Endodermal cell (in vitro differentiated cells): ENCODE results near the gene EPG5. TPM values are rescaled to one million over a fixed set of nuclear protein-coding genes. Genes with fewer than 3 reads are reported as not detected.

Source experiments
- DNase-seq: peaks from one replicate; pipeline ENCODE4 v3.0.0-alpha.2; 2017
- H3K27ac ChIP-seq: 2 replicates; pipeline ENCODE4 v1.5.1; 2013; ENCODE audit warnings: mild to moderate bottlenecking, low read depth, low read length, moderate library complexity
- H3K27me3 ChIP-seq: 2 replicates; pipeline ENCODE4 v1.6.1; 2013; ENCODE audit warnings: mild to moderate bottlenecking, low read length, moderate library complexity; ENCODE audit not compliant: insufficient read depth, control insufficient read depth, poor library complexity, severe bottlenecking
- H3K36me3 ChIP-seq: 2 replicates; pipeline ENCODE4 v1.7.0; 2013; ENCODE audit warnings: mild to moderate bottlenecking, low read length, moderate library complexity; ENCODE audit not compliant: control insufficient read depth, insufficient read depth
- H3K4me1 ChIP-seq: one replicate; pipeline ENCODE4 v1.7.0; 2013; ENCODE audit warnings: low read length; ENCODE audit not compliant: control insufficient read depth, insufficient read depth
- H3K4me3 ChIP-seq: 2 replicates; pipeline ENCODE4 v1.5.1; 2013; ENCODE audit warnings: mild to moderate bottlenecking, low read length, moderate library complexity
- H3K9ac ChIP-seq: 2 replicates; pipeline ENCODE4 v1.6.1; 2013; ENCODE audit warnings: mild to moderate bottlenecking, low read length, moderate library complexity; ENCODE audit not compliant: poor library complexity, severe bottlenecking; ENCODE audit errors: extremely low read depth
- H3K9me3 ChIP-seq: 2 replicates; pipeline ENCODE4 v1.6.1; 2013; ENCODE audit warnings: mild to moderate bottlenecking, low read length, moderate library complexity; ENCODE audit not compliant: control insufficient read depth
- H3K27ac Mint-ChIP-seq: 2 replicates; pipeline ENCODE4 v1.8.0; 2020; ENCODE audit warnings: mixed read lengths
- H3K27me3 Mint-ChIP-seq: 2 replicates; pipeline ENCODE4 v1.8.0; 2021; ENCODE audit warnings: mild to moderate bottlenecking, mixed read lengths; ENCODE audit not compliant: insufficient read depth
- H3K36me3 Mint-ChIP-seq: 2 replicates; pipeline ENCODE4 v1.8.0; 2020; ENCODE audit warnings: low read depth, mixed read lengths
- H3K4me1 Mint-ChIP-seq: 2 replicates; pipeline ENCODE4 v1.8.0; 2020; ENCODE audit warnings: mixed read lengths
- H3K4me3 Mint-ChIP-seq: 2 replicates; pipeline ENCODE4 v1.8.0; 2020; ENCODE audit warnings: mild to moderate bottlenecking, moderate library complexity, mixed read lengths
- H3K9me3 Mint-ChIP-seq: 2 replicates; pipeline ENCODE4 v1.8.0; 2020; ENCODE audit warnings: mild to moderate bottlenecking, mixed read lengths
- WGBS, 2 experiments: methylation state at CpG; one replicate each; pipeline versions ENCODE4 v1.1.5 to v1.1.7; 2013; ENCODE audit warnings: missing lambda C conversion rate in 2 of 2, mixed read lengths in 1 of 2; ENCODE audit not compliant: insufficient coverage in 1 of 2, insufficient read length in 1 of 2; 5-methylcytosine and 5-hydroxymethylcytosine counted together
- total RNA-seq, 2 donors: library from RNA; stranded (reverse); fragmentation: NEBNext Ultra II Directional in 1 of 2; extraction: Animal tissue kit (Norgen Biotek cat#: 25700) in 1 of 2; gene quantifications; 2 replicates in 1 of 2; 3 replicates in 1 of 2; pipeline ENCODE4 v1.2.1, GENCODE V29; 2021
- TF ChIP-seq, protein P1 (sequence below): fragments of 200-600 bp; sonication (generic); conservative IDR thresholded peaks from 2 replicates; pipeline ENCODE4 v1.5.0; 2021; ENCODE audit warnings: antibody characterized with exemption, mild to moderate bottlenecking

Gene EPG5
- total RNA-seq, 2 donors from 2014 or later, result 25.6 to 28.6 TPM

DNA sequence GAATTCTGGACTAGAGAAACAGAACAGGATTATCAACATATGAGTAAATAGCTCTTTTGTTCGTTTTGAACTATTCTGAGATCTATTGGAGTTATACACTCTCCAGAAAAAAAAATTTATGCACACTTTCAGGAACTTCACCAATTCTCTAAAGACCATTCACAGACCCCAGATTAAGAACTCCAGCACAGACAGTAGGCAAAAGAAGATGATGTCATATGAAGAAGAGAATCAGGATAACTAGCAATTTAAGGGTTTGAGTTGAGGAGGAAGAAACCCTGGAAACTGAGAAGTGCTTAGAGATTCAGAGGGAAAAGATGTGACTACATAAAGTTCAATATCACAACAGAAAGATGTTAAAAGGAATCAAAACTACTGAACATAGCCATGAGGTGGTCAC lies 71.8 kb downstream of the EPG5 start:
- no peak overlapping the region for H3K4me3 ChIP-seq

DNA sequence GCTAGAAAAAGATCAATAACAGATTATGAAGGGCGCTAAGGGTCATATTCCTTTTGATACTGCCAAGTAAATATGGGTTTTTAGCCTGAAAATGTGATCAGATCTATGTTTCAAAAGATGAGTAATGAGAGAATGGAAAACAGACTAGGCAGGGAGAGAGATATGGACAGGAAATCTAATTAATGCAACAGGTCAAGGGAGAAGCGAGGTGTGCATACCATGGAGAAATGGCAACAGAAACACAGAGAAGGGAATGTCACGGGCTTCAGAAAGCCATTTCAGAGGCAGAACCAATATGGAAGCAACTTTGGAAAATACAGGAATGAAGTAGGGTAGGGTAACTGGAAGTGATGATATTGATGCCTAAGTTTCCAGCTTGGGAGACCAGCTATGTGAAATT lies 72.3 kb downstream of the EPG5 start:
- H3K36me3 Mint-ChIP-seq, result peaks cover 35% of the 10 kb centered on the region
- WGBS, 2 experiments, result 87 to 96% methylated on average over 2 of the region's 3 CpGs
- Histone ChIP-seq H3K27ac (no peak overlapping the region), H3K4me3 (no peak overlapping the region), H3K4me1 (no peaks in the 10 kb centered on the region), H3K9ac (no peak overlapping the region), H3K36me3 (peaks cover 22% of the 10 kb centered on the region), H3K27me3 (no peaks in the 10 kb centered on the region), H3K9me3 (no peaks in the 10 kb centered on the region)
- H3K4me3 Mint-ChIP-seq, result no peak overlapping the region
- no peak overlapping the region for H3K27ac Mint-ChIP-seq
- TF ChIP-seq, protein P1, sequence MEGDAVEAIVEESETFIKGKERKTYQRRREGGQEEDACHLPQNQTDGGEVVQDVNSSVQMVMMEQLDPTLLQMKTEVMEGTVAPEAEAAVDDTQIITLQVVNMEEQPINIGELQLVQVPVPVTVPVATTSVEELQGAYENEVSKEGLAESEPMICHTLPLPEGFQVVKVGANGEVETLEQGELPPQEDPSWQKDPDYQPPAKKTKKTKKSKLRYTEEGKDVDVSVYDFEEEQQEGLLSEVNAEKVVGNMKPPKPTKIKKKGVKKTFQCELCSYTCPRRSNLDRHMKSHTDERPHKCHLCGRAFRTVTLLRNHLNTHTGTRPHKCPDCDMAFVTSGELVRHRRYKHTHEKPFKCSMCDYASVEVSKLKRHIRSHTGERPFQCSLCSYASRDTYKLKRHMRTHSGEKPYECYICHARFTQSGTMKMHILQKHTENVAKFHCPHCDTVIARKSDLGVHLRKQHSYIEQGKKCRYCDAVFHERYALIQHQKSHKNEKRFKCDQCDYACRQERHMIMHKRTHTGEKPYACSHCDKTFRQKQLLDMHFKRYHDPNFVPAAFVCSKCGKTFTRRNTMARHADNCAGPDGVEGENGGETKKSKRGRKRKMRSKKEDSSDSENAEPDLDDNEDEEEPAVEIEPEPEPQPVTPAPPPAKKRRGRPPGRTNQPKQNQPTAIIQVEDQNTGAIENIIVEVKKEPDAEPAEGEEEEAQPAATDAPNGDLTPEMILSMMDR, result no peak
- DNase-seq, result no peak
- H3K27me3 Mint-ChIP-seq, result no peaks in the 10 kb centered on the region
- no peaks in the 10 kb centered on the region for H3K9me3 Mint-ChIP-seq
- H3K4me1 Mint-ChIP-seq, result no peaks in the 10 kb centered on the region

More for the DNA sequence above, 71.8 kb downstream of the EPG5 start:
- TF ChIP-seq, protein P1, result no peak
- H3K27ac Mint-ChIP-seq, result no peak overlapping the region
- Histone ChIP-seq H3K27me3 (no peaks in the 10 kb centered on the region), H3K36me3 (peaks cover 24% of the 10 kb centered on the region), H3K9me3 (no peaks in the 10 kb centered on the region), H3K9ac (no peak overlapping the region), H3K4me1 (no peaks in the 10 kb centered on the region), H3K27ac (no peak overlapping the region)
- no peaks in the 10 kb centered on the region for H3K27me3 Mint-ChIP-seq
- H3K36me3 Mint-ChIP-seq, result peaks cover 34% of the 10 kb centered on the region
- WGBS, 2 experiments, result 40 to 100% methylated on average over 1 of the region's 1 CpG
- no peaks in the 10 kb centered on the region for H3K4me1 Mint-ChIP-seq
- H3K4me3 Mint-ChIP-seq, result no peak overlapping the region
- DNase-seq, result no peak
- H3K9me3 Mint-ChIP-seq, result no peaks in the 10 kb centered on the region

DNA sequence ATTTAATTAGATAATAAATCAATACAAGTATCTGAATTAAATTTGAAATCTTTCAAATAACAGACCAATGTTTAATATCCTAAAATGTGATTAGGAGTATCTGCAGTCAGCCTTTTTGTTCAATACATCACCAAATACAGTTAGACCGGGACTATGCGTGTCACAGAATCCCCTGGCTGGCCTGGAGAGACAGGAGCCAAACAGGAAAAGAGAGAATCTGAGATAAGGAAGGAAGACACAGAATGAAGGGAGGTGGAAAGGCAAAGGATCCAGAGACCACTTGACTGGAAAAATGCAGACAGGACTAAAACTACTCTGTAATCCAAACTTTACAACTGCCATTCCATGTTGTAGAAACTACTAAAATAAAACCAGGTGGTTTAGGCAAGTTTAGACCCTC lies 75.3 kb downstream of the EPG5 start:
- 100% methylated on average over 2 of the region's 2 CpGs; no CpG with 5 or more reads in 1 of the 2 experiments for WGBS, 2 experiments
- Mint-ChIP-seq H3K27me3 (no peaks in the 10 kb centered on the region), H3K27ac (no peak overlapping the region), H3K4me1 (no peaks in the 10 kb centered on the region), H3K36me3 (peaks cover 21% of the 10 kb centered on the region), H3K9me3 (no peaks in the 10 kb centered on the region), H3K4me3 (no peak overlapping the region)
- no peak for DNase-seq
- no peak overlapping the region for H3K4me3 ChIP-seq
- peaks cover 27% of the 10 kb centered on the region for H3K36me3 ChIP-seq
- TF ChIP-seq, protein P1, result no peak
- H3K27ac ChIP-seq, result no peak overlapping the region
- no peaks in the 10 kb centered on the region for H3K9me3 ChIP-seq
- H3K27me3 ChIP-seq, result no peaks in the 10 kb centered on the region
- no peaks in the 10 kb centered on the region for H3K4me1 ChIP-seq
- no peak overlapping the region for H3K9ac ChIP-seq
